Panc1 (cell line): ENCODE data around the gene NOS1AP. TPM values are rescaled to one million over a fixed set of nuclear protein-coding genes. Genes with fewer than 3 reads are reported as not detected.

Experiments
- ATAC-seq: fragments of 200-7000 bp; cut with Tn5 transposase; 2 replicates; pipeline ENCODE4 v1.9.1; 2020; ENCODE audit warnings: mild to moderate bottlenecking, moderate library complexity
- BruUV-seq: library from RNA; stranded (reverse); fragments of 400-500 nt; replicated peaks from 2 replicates; lab custom pipeline; 2021; lab: Mats Ljungman, UMichigan
- CTCF ChIA-PET: fragments of 300-600 bp; sonication (Branson Sonifier 250); formaldehyde crosslinking; loops from one replicate; lab custom pipeline; 2022; ENCODE audit warnings: antibody characterized with exemption; lab: Charles Lee
- POLR2A ChIA-PET: fragments of 300-600 bp; sonication (Branson Sonifier 250); formaldehyde crosslinking; loops from one replicate; lab custom pipeline; 2022; ENCODE audit warnings: antibody characterized with exemption; lab: Charles Lee
- DNase-seq: peaks from one replicate; pipeline ENCODE4 v3.0.0-alpha.2; 2010; ENCODE audit warnings: low read depth, low spot score
- H3K27ac ChIP-seq: 2 replicates; pipeline ENCODE4 v1.5.1; 2011; ENCODE audit warnings: mild to moderate bottlenecking, low read length, inconsistent platforms
- H3K27me3 ChIP-seq: fragments of 200-500 bp; sonication (Bioruptor generic); 2 replicates; pipeline ENCODE4 v1.6.0; 2014; ENCODE audit warnings: low read length, inconsistent platforms; ENCODE audit not compliant: control insufficient read depth, insufficient read depth
- H3K36me3 ChIP-seq: fragments of 200-500 bp; sonication (Bioruptor generic); 2 replicates; pipeline ENCODE4 v1.5.1; 2014; ENCODE audit warnings: inconsistent platforms, mild to moderate bottlenecking, low read length, moderate library complexity; ENCODE audit not compliant: control insufficient read depth, insufficient read depth
- H3K4me1 ChIP-seq: 2 replicates; pipeline ENCODE4 v1.5.1; 2011; ENCODE audit warnings: inconsistent platforms, mild to moderate bottlenecking, low read length, moderate library complexity; ENCODE audit not compliant: control insufficient read depth, insufficient read depth
- H3K4me3 ChIP-seq, 2 experiments: 2 replicates each; pipeline ENCODE4 v1.5.1; 2011 to 2012; ENCODE audit warnings: low read depth in 2 of 2, low read length in 2 of 2, mild to moderate bottlenecking in 2 of 2, inconsistent platforms in 1 of 2, moderate library complexity in 1 of 2
- H3K9me3 ChIP-seq: fragments of 200-500 bp; sonication (Bioruptor generic); 2 replicates; pipeline ENCODE4 v1.5.1; 2014; ENCODE audit warnings: low read depth, mild to moderate bottlenecking, inconsistent platforms, low read length, moderate library complexity; ENCODE audit not compliant: control insufficient read depth, insufficient read depth
- POLR2AphosphoS5 ChIP-seq: IDR thresholded peaks from 2 replicates; pipeline ENCODE4 v1.6.1; 2012; ENCODE audit warnings: mild to moderate bottlenecking, low read depth, low read length, moderate library complexity
- SIN3A ChIP-seq: IDR thresholded peaks from 2 replicates; pipeline ENCODE4 v1.6.1; 2012; ENCODE audit warnings: low read depth, mild to moderate bottlenecking, low read length, moderate library complexity, borderline replicate concordance; ENCODE audit not compliant: insufficient read depth
- TCF7L2 ChIP-seq: IDR thresholded peaks from 2 replicates; pipeline ENCODE4 v1.6.1; 2011; ENCODE audit warnings: mild to moderate bottlenecking, low read depth, low read length, inconsistent platforms
- in situ Hi-C: cut with HindIII; loops from 2 replicates; pipeline ENCODE4 v1.10.0; 2016; ENCODE audit warnings: low sequenced_read_pairs, low pct_unique_long_range_greater_than_20kb
- intact Hi-C: fragments of 100-400 bp; cut with micrococcal nuclease; formaldehyde crosslinking; loops from one replicate; pipeline ENCODE4 v1.10.0; 2022; ENCODE audit not compliant: unreplicated experiment
- total RNA-seq: library from RNA; stranded (reverse); gene quantifications from one replicate; pipeline ENCODE4 v1.2.1, GENCODE V29; 2021; ENCODE audit not compliant: unreplicated experiment
- TF ChIP-seq, protein P1 (sequence below): fragments of 450-650 bp; IDR thresholded peaks from 2 replicates; pipeline ENCODE4 v1.5.1; 2017; ENCODE audit warnings: mild to moderate bottlenecking
- TF ChIP-seq, protein P2 (sequence below), 2 experiments: IDR thresholded peaks; 2 replicates each; pipeline ENCODE4 v1.6.1; 2011 to 2012; ENCODE audit warnings: low read depth in 2 of 2, control low read depth in 1 of 2, low read length in 1 of 2, mild to moderate bottlenecking in 1 of 2, moderate library complexity in 1 of 2; ENCODE audit not compliant: insufficient read depth in 1 of 2

NOS1AP gene
- total RNA-seq, 1 experiment from 2014 or later: 27.9 TPM

DNA sequence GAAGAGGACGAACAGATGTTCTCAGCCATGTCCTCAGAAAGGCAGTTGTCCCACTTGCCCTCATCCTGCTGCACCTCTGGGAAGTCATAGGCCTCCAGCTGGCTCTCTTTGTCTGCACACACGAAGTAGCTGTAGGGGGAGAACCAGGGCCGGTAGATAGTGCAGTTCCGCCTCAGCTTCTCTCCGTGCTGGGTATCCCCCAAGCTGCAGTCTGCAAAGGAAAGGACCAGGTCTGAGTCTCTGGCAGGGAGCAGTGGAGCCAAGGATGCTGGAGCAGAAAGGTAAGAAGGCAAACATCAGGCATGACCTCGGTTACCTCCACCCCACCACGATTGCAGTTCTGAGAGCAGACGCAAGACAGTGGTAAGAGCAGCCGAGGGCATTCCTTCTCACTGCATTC, 304.9 kb downstream of the NOS1AP start:
- POLR2A ChIA-PET: interaction anchor here (0.5 kb wide), 1 partner anchor 519 kb away, joined by 3 read pairs; no protein-coding TSS in a partner anchor
- BruUV-seq: no TSS peak
- intact Hi-C loops: no loop called here

DNA sequence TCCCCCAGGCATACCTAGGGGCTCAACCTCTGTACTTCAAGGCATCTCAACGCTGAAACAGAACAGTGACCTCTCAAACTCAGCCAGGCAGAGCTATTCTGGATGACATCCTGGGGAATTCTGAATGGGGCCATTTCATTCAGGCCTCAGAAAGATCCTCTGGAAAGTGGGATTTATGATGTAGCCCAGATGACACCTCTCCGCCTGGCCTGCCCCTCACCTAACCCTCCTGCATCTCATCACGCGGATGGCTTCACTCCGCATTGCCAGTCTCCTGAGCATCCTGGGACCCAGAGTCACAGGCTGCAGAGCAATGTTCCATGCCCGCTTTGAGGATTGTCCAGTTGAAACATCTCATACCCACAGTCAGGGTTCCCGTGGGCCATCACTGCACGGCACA, 306.0 kb downstream of the NOS1AP start:
- no peaks in the 10 kb centered on the region for H3K4me1 ChIP-seq
- H3K9me3 ChIP-seq: no peaks in the 10 kb centered on the region
- H3K27ac ChIP-seq: no peak overlapping the region
- TF ChIP-seq POLR2AphosphoS5 (no peak), SIN3A (no peak), TCF7L2 (no peak)
- TF ChIP-seq, protein P1, sequence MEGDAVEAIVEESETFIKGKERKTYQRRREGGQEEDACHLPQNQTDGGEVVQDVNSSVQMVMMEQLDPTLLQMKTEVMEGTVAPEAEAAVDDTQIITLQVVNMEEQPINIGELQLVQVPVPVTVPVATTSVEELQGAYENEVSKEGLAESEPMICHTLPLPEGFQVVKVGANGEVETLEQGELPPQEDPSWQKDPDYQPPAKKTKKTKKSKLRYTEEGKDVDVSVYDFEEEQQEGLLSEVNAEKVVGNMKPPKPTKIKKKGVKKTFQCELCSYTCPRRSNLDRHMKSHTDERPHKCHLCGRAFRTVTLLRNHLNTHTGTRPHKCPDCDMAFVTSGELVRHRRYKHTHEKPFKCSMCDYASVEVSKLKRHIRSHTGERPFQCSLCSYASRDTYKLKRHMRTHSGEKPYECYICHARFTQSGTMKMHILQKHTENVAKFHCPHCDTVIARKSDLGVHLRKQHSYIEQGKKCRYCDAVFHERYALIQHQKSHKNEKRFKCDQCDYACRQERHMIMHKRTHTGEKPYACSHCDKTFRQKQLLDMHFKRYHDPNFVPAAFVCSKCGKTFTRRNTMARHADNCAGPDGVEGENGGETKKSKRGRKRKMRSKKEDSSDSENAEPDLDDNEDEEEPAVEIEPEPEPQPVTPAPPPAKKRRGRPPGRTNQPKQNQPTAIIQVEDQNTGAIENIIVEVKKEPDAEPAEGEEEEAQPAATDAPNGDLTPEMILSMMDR: no peak
- TF ChIP-seq, protein P2, sequence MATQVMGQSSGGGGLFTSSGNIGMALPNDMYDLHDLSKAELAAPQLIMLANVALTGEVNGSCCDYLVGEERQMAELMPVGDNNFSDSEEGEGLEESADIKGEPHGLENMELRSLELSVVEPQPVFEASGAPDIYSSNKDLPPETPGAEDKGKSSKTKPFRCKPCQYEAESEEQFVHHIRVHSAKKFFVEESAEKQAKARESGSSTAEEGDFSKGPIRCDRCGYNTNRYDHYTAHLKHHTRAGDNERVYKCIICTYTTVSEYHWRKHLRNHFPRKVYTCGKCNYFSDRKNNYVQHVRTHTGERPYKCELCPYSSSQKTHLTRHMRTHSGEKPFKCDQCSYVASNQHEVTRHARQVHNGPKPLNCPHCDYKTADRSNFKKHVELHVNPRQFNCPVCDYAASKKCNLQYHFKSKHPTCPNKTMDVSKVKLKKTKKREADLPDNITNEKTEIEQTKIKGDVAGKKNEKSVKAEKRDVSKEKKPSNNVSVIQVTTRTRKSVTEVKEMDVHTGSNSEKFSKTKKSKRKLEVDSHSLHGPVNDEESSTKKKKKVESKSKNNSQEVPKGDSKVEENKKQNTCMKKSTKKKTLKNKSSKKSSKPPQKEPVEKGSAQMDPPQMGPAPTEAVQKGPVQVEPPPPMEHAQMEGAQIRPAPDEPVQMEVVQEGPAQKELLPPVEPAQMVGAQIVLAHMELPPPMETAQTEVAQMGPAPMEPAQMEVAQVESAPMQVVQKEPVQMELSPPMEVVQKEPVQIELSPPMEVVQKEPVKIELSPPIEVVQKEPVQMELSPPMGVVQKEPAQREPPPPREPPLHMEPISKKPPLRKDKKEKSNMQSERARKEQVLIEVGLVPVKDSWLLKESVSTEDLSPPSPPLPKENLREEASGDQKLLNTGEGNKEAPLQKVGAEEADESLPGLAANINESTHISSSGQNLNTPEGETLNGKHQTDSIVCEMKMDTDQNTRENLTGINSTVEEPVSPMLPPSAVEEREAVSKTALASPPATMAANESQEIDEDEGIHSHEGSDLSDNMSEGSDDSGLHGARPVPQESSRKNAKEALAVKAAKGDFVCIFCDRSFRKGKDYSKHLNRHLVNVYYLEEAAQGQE (IDR thresholded peaks at IDR 0.05; ENCODE audit: insufficient read depth in 1 of 2, low read depth in 2 of 2, low read length in 1 of 2): no peak
- ATAC-seq (no peak), DNase-seq (no peak)
- intact Hi-C loops (no loop called here), in situ Hi-C loops (no loop called here)
- H3K4me3 ChIP-seq: no peak overlapping the region
- POLR2A ChIA-PET: no interaction called here
- H3K36me3 ChIP-seq: no peaks in the 10 kb centered on the region
- H3K27me3 ChIP-seq: no peaks in the 10 kb centered on the region
- no TSS peak for BruUV-seq
- CTCF ChIA-PET: no interaction called here

More for the DNA sequence above, 304.9 kb downstream of the NOS1AP start:
- H3K4me3 ChIP-seq: no peak overlapping the region
- no peak overlapping the region for H3K27ac ChIP-seq
- no peaks in the 10 kb centered on the region for H3K4me1 ChIP-seq
- H3K36me3 ChIP-seq: no peaks in the 10 kb centered on the region
- no peaks in the 10 kb centered on the region for H3K27me3 ChIP-seq
- no peak for ATAC-seq
- in situ Hi-C loops: no loop called here
- no peaks in the 10 kb centered on the region for H3K9me3 ChIP-seq
- CTCF ChIA-PET: no interaction called here
- DNase-seq: no peak
- TF ChIP-seq, protein P1: no peak
- no peak for TF ChIP-seq TCF7L2
- no peak for TF ChIP-seq POLR2AphosphoS5
- TF ChIP-seq, protein P2 (IDR thresholded peaks at IDR 0.05; ENCODE audit: insufficient read depth in 1 of 2, low read depth in 2 of 2, low read length in 1 of 2): no peak
- TF ChIP-seq SIN3A: no peak
